DMS 273 treated with DMSO at 0.1 percent for 48 hours (cell line): ENCODE measurements around the gene ADIPOR2.

Experiments used
- DNase-seq: peaks from one replicate; lab custom pipeline; 2025; lab: John Stamatoyannopoulos, UW

Gene ADIPOR2

GRCh38 chr12:1830981-1831963 is 140.4 kb downstream of the ADIPOR2 start:
- DNase-seq = no peak

DNA sequence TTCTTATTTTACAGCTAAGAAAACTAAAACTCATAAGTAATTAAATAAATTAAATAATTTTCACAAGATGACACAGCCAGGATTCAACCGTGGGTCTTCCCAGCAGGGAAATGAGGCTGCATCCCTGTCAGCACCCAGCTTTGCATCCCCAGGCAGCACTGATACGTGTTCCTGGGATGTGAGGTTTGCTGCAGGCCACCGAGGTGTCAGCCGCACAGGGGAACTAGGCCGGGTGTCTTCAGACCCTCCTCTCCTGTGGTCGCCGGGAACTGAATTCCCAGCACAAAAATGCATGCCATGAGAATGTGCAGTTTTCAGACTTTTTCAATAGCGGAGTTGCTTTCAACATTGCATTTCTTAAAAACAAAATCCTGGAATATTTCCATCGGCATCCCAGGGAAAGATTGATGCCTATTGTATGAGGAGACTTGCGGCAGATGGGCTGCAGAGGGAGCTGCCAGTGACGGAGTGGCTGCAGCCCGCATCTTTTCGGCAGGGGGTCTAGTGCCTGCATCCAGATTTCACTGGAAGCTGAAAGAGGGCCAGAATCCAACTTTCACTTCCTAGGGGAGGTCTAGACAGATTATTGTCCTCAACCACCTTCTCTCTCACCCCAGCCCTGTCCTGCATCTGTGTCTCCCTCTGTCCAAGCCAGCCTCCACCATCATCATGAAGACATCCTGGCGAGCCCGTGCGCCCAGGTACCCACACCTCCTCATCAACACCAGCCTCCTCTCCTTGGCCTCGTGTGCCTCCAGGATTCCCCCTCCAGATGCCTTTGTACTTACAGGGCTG is 142.1 kb downstream of the ADIPOR2 start:
- DNase-seq = no peak

DNA sequence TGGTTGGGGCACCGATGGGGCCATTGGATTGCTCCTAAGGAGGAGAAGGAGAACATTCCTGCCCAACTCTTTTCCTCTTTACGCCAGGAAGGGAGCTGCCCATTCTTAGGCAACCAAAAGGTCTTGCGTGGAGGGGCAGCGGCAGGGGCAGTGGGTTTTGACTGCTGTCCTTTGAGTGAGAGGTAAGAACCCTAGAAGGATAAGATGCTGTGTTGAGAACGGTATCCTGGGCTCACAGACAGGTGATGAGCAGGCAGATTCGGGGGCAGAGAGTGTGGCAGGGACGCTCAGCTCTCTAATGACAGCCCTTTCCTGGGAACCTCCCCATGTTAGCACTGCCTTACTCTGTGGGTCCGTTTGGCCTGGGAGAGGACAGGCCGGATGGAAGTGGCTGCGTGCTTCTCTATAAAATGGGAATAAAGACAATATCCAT is 142.7 kb downstream of the ADIPOR2 start:
- no peak for DNase-seq

DNA sequence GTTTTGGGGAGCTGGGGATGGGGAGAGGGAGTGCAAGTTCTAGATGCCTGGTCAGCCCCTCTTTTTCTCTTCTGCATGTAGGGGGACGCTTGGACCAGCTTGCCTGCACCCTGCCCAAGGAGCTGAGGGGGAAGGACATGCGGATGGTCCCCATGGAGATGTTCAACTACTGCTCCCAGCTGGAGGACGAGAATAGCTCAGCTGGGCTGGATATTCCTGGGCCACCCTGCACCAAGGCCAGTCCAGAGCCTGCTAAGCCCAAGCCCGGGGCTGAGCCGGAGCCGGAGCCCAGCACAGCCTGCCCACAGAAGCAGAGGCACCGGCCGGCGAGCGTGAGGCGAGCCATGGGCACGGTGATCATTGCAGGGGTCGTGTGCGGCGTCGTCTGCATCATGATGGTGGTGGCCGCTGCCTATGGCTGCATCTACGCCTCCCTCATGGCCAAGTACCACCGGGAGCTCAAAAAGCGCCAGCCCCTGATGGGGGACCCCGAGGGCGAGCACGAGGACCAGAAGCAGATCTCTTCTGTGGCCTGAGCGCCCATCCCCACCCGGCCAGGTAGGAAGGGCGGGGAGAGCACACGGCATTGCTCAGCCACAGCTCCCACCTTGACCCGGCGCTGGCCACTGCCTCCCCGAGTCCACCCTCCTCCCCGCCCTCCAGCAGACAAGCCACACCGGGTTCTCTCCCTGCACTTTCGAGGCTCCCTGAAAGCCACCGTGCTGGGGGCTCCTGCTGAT is 143.5 kb downstream of the ADIPOR2 start:
- no peak for DNase-seq

GRCh38 chr12:1835211-1836131 is 144.6 kb downstream of the ADIPOR2 start:
- DNase-seq = no peak

DNA sequence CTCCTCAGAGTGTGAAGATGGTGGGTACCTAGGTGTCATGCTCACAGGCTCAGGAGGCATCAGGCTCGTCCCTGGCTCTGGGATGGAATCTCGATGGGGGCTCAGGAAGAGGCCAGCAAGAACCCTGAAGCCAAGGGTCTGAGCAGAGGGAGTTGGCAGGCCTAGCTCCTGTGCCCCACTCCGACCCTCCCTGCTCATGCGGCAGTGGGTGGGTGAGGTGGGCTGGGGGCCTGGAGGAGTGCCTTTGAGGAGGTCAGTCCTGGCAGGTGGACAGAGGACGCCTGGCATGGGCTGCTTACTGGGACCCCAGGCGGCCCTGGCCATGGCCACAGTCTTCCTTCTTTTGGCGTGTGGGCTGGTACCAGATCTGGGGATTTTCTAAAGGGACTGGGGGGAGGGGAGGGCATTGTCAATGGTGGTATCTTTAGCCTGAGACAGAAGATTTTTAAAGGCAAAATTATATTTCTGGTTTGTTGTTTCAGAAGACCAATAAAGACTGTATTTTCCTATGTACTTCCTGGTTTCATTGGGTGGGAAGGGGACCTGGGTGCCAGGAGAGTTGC is 145.5 kb downstream of the ADIPOR2 start:
- DNase-seq = no peak

DNA sequence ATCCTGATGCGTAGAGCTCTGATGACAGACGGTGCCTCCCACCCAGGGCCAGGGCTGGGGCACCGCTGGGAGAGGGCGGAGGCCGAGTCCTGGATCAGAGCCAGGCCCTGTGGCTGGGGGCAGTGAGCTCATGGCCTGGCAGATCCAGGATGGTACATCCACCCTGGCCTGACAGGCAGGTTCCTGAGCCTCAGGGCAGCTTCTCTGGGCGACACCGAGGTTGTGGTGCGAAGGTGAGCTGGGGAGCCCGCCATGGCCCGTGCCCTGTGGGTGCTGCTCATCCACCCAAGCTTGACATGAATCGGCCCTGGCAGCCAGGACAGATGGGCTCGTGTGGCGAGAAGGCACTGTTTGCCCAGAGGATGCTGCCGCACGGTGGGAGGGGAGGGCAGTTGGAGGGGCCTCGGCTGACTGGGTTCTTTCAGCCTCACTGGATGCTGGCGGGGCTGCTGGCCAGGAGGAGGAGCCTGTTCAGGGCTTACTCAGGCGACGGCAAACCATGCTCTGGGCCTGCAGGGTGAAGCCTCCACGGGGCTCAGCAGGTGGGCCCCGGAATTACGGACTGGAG is 146.1 kb downstream of the ADIPOR2 start:
- DNase-seq = peak; percentile 36

- no peak for DNase-seq
Observed at GRCh38 chr12:1837541-1838204, 146.8 kb downstream of the ADIPOR2 start.
